Ovary (tissue), 3 donors: ENCODE data around the gene PPM1D.

Experiments used
- EP300 ChIP-seq: sonication (generic); formaldehyde crosslinking; IDR thresholded peaks from one replicate; pipeline ENCODE4 v1.6.1; 2017; ENCODE audit warnings: antibody characterized with exemption
- POLR2A ChIP-seq: fragments of 450-650 bp; IDR thresholded peaks from one replicate; pipeline ENCODE4 v1.6.1; 2017; ENCODE audit warnings: antibody characterized with exemption, mild to moderate bottlenecking, moderate library complexity
- TF ChIP-seq, protein P1 (sequence below), 3 donors: fragments of 450-650 bp in 2 of 3; fragments of 200-600 bp in 1 of 3; IDR thresholded peaks; one replicate each; pipeline versions ENCODE4 v1.5.1 to v1.8.0; 2016 to 2022; ENCODE audit warnings: antibody characterized with exemption in 3 of 3, mild to moderate bottlenecking in 1 of 3
- donor health status: DM: no; HTN: no; CAD: no.

GRCh38 chr17:60559995-60560859, 39.8 kb upstream of the PPM1D start:
- TF ChIP-seq POLR2A = no peak
- TF ChIP-seq, protein P1, sequence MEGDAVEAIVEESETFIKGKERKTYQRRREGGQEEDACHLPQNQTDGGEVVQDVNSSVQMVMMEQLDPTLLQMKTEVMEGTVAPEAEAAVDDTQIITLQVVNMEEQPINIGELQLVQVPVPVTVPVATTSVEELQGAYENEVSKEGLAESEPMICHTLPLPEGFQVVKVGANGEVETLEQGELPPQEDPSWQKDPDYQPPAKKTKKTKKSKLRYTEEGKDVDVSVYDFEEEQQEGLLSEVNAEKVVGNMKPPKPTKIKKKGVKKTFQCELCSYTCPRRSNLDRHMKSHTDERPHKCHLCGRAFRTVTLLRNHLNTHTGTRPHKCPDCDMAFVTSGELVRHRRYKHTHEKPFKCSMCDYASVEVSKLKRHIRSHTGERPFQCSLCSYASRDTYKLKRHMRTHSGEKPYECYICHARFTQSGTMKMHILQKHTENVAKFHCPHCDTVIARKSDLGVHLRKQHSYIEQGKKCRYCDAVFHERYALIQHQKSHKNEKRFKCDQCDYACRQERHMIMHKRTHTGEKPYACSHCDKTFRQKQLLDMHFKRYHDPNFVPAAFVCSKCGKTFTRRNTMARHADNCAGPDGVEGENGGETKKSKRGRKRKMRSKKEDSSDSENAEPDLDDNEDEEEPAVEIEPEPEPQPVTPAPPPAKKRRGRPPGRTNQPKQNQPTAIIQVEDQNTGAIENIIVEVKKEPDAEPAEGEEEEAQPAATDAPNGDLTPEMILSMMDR (IDR thresholded peaks at IDR 0.05) = no peak
- TF ChIP-seq EP300 = no peak
